Stimulated activated CD8-positive, alpha-beta memory T cell treated with anti-CD3 and anti-CD28 coated beads, Interleukin-7, amount 100 ng/mL, for 48 hours (primary cell): Measurements from ENCODE around the gene GRID1.
"Not testable (repeated sequence)": the region's sequence is repeated elsewhere in the genome, so short reads cannot be mapped to it uniquely, and the experiment has no call there.

Experiments used
- DNase-seq, 2 donors: peaks; one replicate each; pipeline ENCODE4 v3.0.0-alpha.2; 2020; ENCODE audit warnings: low read depth in 1 of 2; ENCODE audit errors: extremely low read depth in 1 of 2

GRID1 gene

DNA sequence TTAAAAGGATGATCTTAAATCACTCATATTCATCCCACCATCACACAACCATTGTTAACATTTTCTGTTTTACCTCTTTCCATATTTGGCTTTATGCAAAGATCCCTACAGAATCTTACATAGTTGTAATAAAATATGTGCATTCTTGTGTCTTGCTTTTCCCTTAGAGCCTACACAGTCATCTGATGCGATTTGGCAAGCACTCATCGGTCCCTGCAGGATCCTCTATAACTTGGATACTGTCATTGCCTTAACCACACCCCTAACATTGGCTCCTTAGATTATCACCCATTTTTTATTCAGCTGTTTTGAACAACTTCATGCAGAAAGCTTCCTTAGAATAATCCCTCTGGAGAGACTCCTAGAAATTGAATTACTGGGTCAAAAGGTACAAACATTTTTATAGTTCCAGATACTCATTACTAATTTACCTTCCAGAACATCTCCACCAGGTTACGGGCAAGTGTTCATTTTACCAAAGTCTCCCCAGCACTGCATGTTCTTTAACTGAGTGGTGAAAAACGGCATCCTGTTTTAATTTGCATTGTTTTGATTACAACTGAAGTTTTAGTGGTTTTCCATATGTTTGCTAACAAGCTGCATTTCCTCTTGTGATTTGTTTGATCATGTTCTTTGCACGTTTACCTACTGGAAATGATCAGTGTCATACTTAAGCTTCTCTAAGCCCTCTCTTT, 268.3 kb downstream of the GRID1 start:
- no peak for DNase-seq

DNA sequence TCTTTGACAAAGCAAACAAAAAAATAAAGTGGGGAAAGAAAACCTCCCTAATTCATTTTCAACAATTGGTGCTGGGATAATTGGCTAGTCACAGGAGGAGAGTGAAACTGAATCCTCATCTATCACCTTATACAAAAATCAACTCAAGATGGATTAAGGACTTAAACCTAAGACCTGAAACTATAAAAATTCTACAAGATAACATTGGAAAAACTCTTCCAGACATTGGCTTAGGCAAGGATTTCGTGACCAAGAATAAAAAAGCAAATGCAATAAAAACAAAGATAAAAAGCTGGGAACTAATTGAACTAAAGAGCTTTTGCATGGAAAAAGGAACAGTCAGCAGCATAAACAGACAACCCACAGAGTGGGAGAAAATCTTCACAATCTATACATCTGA, 271.5 kb downstream of the GRID1 start:
- not testable (repeated sequence) for DNase-seq

- DNase-seq = not testable (repeated sequence)
These were observed 274.3 kb downstream of the GRID1 start for GRCh38 chr10:86092311-86092710.

DNA sequence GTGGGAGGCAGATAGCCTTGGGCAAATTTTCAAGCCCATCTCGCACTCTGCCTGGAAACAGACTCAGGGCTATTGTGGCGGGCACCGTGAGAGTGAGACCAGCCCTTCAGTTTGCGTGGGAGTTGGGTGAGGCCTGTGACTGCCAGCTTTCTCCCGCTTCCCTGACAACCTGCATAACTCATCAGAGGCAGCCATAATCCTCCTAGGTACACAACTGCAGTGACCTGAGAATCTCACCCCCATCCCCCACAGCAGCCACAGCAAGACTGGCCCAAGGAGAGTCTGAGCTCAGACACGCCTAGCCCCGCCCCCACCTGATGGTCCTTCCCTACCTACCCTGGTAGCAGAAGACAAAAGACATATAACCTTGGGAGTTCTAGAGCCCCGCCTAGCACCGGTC, 275.4 kb downstream of the GRID1 start:
- no peak for DNase-seq

- DNase-seq = no peak
These were observed 275.8 kb downstream of the GRID1 start for GRCh38 chr10:86090807-86091206.

GRCh38 chr10:86087716-86088115, 278.9 kb downstream of the GRID1 start:
- no peak for DNase-seq

GRCh38 chr10:86086418-86086817, 280.2 kb downstream of the GRID1 start:
- DNase-seq = no peak

DNA sequence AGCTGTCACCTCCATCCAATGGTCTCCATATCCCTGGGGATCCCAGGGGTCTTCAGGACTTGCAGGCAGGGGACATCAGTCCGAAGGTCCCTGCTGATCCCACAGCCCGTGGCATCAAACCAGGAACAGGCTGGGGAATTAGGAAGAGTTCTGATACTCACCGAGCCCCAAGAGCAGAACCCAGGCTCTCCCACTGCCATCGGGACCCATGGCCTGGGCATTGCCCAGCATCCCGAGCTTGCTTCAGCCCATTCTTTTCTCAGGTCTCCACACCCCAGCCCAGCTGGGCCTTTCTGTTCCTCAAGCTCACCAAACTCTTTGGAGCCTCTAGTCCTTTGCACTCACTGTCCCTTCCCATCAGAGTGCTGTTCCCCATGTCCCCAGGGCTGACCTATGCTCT, 280.9 kb downstream of the GRID1 start:
- DNase-seq = no peak

DNA sequence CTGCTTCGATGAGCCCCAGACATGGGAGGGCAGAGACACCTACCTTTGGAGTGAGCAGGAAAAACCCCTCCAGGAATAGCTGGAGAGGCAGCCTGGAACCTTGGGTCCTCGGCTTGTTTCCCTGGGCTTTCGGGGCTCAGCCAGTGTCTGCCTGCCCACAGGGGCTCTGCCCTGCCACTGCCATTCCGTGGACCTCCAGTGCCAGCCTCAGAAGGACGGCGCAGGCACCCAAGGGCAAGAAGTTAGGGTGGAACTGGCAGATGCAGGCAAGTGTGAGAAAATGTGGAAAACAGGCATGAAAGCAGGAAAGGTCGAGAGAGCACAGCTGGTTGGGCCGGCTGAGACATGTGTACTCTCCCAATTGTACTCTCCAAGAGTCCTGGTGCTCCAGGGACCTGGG, 281.5 kb downstream of the GRID1 start:
- DNase-seq = no peak

DNA sequence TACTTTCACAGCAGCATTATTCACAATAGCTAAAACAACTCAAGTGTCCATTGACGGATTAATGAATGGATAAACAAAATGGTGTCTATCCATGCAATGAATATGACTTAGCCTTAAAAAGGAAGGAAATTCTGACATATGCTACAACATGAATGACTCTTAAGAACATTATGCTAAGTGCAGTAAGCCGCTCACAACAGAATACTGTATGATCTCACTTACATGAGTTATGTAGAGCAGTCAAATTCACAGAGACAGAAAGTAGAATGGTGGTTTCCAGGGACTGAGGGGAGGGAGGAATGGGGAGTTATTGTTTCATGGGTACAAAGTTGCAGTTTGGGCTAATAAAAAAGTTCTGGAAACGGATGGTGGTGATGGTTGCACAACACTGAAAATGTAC, 282.0 kb downstream of the GRID1 start:
- DNase-seq = no peak

DNA sequence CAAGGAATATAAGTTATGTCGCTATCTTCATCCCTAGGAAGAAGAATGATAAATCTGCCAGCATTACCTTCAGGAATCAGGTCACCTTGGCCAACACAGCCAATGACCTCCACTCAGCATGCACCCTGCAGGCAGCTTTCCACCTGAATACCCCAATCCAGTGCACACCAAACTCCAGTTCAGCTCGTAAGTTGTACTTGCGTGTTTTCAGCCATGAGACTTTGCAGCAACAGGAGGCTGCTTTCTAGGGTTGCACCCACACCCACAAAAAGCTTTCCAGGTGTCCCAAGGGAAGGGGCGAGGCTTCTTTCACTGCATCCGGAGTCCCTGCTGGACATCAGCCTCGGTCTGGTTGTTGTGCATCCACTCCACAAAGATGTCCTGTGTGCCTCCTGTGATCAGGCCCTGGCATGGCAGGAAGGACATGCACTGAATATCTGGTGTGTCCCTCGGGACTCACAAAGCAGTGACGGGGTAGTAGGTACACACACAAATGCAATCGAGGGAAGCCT, 282.9 kb downstream of the GRID1 start:
- DNase-seq = no peak

DNA sequence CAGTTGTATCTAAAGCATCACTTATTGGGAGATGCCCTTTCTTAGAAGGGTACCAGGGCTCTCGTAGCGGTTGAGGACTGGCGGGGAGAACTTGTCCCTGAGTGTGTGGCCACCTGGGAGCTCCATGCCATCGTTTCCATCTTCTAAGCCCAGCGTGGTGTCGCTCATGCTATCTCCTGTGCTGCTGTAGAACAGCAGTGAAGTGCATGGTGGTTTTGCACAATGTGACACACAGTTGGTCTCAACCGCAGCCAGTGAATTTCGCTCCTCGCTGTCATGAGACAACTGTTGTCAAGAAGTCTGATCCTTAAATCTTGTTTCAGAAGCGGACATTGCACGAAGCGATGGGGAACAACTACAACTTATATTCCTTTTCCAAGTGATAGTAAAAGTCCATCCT, 283.4 kb downstream of the GRID1 start:
- no peak for DNase-seq

GRCh38 chr10:86082556-86082955, 284.0 kb downstream of the GRID1 start:
- DNase-seq = no peak

DNA sequence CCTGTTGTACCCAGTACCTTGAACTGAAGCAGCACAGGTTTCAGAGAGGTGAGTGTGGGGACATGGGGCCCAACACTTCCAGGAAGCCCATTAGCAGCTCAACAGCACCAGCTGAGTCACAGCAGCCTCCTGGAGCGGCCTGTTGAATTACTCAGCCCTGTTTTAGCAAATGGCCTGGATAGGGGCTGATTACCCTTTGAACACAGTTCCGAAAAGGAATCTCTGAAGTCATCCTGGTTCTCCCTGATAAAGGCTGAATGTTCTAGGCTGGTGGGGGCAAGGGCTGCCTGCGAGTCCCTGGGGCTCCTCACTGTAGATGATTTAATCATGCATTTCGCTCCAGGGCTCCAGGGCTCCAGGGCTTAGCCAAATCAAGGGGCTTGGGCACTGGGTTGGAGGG, 287.5 kb downstream of the GRID1 start:
- DNase-seq = no peak

GRCh38 chr10:86078639-86079035, 288.0 kb downstream of the GRID1 start:
- no peak for DNase-seq

- no peak for DNase-seq
These were observed 288.5 kb downstream of the GRID1 start for GRCh38 chr10:86077871-86078638.

DNA sequence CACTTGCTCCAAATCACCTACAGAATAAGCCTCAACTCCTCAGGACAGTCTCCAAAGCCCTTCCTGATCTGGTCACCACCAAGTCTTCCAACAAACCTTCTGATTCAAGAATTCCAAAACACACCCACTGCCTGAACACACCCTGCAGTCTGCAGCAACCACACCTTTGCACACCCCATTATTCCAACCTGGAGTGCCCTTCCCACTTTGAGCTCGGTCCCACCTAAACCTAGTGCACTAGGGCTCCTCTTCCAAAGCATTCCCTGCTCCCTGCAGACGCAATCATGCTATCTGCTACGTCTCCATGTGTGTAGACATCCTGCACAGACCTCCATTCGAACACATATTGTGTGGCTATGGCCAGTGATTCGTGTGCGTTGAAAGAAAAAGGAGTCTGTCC, 289.3 kb downstream of the GRID1 start:
- DNase-seq = no peak

- DNase-seq = not testable (repeated sequence)
These were observed 290.1 kb downstream of the GRID1 start for GRCh38 chr10:86076497-86076896.

DNA sequence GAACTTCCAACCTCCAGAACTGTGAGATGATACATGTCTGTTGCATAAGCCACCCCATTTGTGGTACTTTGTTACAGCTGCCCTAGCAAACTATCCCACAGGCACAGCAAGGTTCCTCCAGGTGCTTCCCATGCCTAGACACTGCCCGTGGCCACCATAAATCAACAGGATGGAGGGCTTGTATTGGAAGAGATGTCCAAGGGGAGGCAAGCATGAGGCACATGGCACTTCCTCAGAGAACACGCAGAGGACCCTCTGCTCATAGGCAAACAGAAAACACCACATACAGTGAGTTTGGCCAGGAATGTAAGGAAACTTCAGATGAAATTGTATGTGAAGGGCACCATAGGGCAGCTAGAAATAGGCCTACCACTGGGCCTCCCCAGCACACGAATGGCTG, 291.1 kb downstream of the GRID1 start:
- no peak for DNase-seq

GRCh38 chr10:86074294-86074693, 292.3 kb downstream of the GRID1 start:
- DNase-seq = no peak

DNA sequence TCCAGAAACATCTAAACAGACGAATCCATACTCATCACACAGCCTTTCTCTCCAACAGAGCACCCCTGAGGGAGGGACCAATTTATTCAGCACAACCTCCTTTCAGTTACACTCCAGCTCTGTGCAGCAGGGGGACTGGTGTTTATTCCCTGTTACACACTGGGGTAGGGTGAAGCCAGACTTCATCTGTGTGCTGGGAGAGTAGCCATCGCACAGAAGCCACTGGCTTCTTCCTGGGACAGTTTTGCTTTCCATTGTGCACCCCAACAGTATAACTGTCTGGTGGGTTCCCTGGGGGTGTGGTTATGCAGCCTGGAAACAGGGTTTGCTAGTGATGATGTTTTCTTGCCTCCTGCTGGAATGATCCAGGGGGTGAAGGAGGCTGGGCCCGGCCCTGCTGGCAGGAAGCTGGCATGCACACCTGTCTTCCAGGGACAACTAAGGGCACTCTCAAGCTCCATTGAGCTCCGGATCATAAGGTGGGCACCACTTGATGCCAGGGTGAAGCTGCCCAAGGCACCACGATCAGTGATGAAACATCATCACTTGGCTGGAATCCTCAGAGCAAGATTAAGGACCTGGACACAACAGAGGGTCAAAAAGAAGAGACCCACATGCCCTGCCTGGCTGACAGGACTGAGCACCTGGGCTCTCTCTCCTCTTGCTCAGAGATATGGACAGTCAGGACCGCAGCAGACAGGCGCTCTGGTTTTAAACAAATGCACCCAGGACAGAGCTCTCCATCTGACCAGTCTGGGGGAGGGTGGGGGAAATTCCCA, 293.2 kb downstream of the GRID1 start:
- no peak for DNase-seq

DNA sequence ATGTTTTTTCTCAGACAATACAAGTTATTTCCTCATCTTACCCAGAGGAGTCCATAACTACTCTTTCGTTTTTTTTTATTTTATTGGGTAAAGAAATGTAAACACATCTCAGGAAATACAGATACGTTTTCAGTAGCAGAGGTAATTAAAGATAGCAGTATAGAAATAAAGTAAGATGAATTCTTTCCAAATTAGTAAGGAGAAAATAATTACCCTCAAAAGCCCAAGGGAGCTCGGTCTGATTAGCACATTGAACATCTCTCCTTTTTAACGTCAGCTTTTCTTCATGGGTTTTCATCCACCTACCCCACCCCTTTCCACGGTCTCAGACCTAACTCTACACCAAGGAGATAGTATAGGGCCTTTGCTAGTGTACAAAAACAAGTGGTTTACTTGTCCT, 294.2 kb downstream of the GRID1 start:
- no peak for DNase-seq
